GM23248 (cell line): ENCODE data around the gene TULP3. TPM values are rescaled to one million over a fixed set of nuclear protein-coding genes. Genes with fewer than 3 reads are reported as not detected.

ENCODE experiments used
- DNase-seq: peaks from one replicate; pipeline ENCODE4 v3.0.0-alpha.2; 2015
- H2AFZ ChIP-seq: fragments of 200-600 bp; sonication (generic); 2 replicates; pipeline ENCODE4 v1.6.1; 2016; ENCODE audit warnings: antibody characterized with exemption
- H3F3A ChIP-seq: fragments of 200-600 bp; sonication (generic); 2 replicates; pipeline ENCODE4 v1.6.1; 2016; ENCODE audit warnings: mild to moderate bottlenecking, antibody characterized with exemption, mixed run types; ENCODE audit not compliant: insufficient read depth
- H3K27ac ChIP-seq: fragments of 200-600 bp; sonication (generic); 2 replicates; pipeline ENCODE4 v1.5.1; 2016; ENCODE audit warnings: mild to moderate bottlenecking
- H3K27me3 ChIP-seq: fragments of 200-600 bp; sonication (generic); replicated peaks from 2 replicates; pipeline ENCODE4 v1.6.1; 2016; ENCODE audit warnings: mild to moderate bottlenecking; ENCODE audit not compliant: insufficient read depth
- H3K36me3 ChIP-seq: fragments of 200-600 bp; sonication (generic); 2 replicates; pipeline ENCODE4 v1.6.1; 2016; ENCODE audit warnings: low read depth, mild to moderate bottlenecking
- H3K4me1 ChIP-seq: fragments of 200-600 bp; sonication (generic); 2 replicates; pipeline ENCODE4 v1.6.1; 2016; ENCODE audit warnings: mild to moderate bottlenecking; ENCODE audit not compliant: insufficient read depth
- H3K4me2 ChIP-seq: fragments of 200-600 bp; sonication (generic); one replicate; pipeline ENCODE4 v1.6.1; 2016; ENCODE audit warnings: mild to moderate bottlenecking; ENCODE audit not compliant: unreplicated experiment
- H3K4me3 ChIP-seq: fragments of 200-600 bp; sonication (generic); 2 replicates; pipeline ENCODE4 v1.5.1; 2016; ENCODE audit warnings: mild to moderate bottlenecking
- H3K79me2 ChIP-seq: fragments of 200-600 bp; sonication (generic); 2 replicates; pipeline ENCODE4 v1.6.1; 2016; ENCODE audit warnings: mild to moderate bottlenecking; ENCODE audit not compliant: insufficient read depth
- H3K9ac ChIP-seq: fragments of 200-600 bp; sonication (generic); 2 replicates; pipeline ENCODE4 v1.6.1; 2016; ENCODE audit warnings: mild to moderate bottlenecking
- H3K9me2 ChIP-seq: fragments of 200-600 bp; sonication (generic); 2 replicates; pipeline ENCODE4 v1.6.1; 2016; ENCODE audit warnings: mixed run types, mild to moderate bottlenecking, moderate library complexity; ENCODE audit not compliant: insufficient read depth
- H3K9me3 ChIP-seq: fragments of 200-600 bp; sonication (generic); one replicate; pipeline ENCODE4 v1.6.1; 2017; ENCODE audit warnings: low read depth
- H4K20me1 ChIP-seq: fragments of 200-600 bp; sonication (generic); 2 replicates; pipeline ENCODE4 v1.6.0; 2016; ENCODE audit not compliant: insufficient read depth
- EZH2 ChIP-seq: fragments of 200-600 bp; sonication (generic); IDR thresholded peaks from 2 replicates; pipeline ENCODE4 v1.6.1; 2018; ENCODE audit warnings: antibody characterized with exemption, mild to moderate bottlenecking; ENCODE audit not compliant: insufficient read depth, poor library complexity, severe bottlenecking
- EZH2phosphoT487 ChIP-seq: fragments of 200-600 bp; sonication (generic); IDR thresholded peaks from 2 replicates; pipeline ENCODE4 v1.6.1; 2018; ENCODE audit warnings: antibody characterized with exemption, moderate library complexity, mild to moderate bottlenecking, low read depth; ENCODE audit not compliant: insufficient read depth
- WGBS, 2 experiments: methylation state at CpG; one replicate each; pipeline ENCODE4 v1.1.6; 2015 to 2017; ENCODE audit warnings: low lambda C conversion rate in 2 of 2, low coverage in 1 of 2; ENCODE audit errors: missing lambda C conversion rate in 2 of 2; 5-methylcytosine and 5-hydroxymethylcytosine counted together
- in situ Hi-C: fragments of 300-500 bp; cut with MboI; formaldehyde crosslinking; loops from 2 replicates; pipeline ENCODE4 v1.15.0; 2020
- polyA plus RNA-seq: library from polyadenylated mRNA; unstranded; fragments of >200 nt; fragmentation: Nextera tagmentation; extraction: Ambion mirVana; gene quantifications from 2 replicates; pipeline ENCODE4 v1.2.1, GENCODE V29; 2016
- total RNA-seq: library from RNA; depleted of rRNA; stranded (reverse); fragments of >200 nt; shearing (Covaris generic); gene quantifications from 2 replicates; pipeline ENCODE4 v1.2.3, GENCODE V29; 2014

The TULP3 gene
- total and polyA plus RNA-seq, 2 experiments from 2014 or later = 42.6 to 47.0 TPM

- Histone ChIP-seq H3K27me3 (no peaks in the 10 kb centered on the region), H3K36me3 (peaks cover 37% of the 10 kb centered on the region), H3K4me2 (peak overlapping the region; percentile 3), H3K79me2 (peaks cover 18% of the 10 kb centered on the region; the same call in 1 of the 2 replicates), H3K4me3 (no peak overlapping the region), H4K20me1 (no peaks in the 10 kb centered on the region), H2AFZ (no peak overlapping the region), H3F3A (peaks cover 29% of the 10 kb centered on the region), H3K9me2 (no peaks in the 10 kb centered on the region), H3K27ac (peak overlapping the region; percentile 9; the same call in 1 of the 2 replicates), H3K9ac (peak overlapping the region; percentile 32; the same call in 1 of the 2 replicates), H3K4me1 (peaks cover 22% of the 10 kb centered on the region), H3K9me3 (no peaks in the 10 kb centered on the region)
- 41 to 42% methylated on average over 6 of the region's 6 CpGs for WGBS, 2 experiments
- in situ Hi-C loops = no loop called here
- TF ChIP-seq EZH2phosphoT487 (no peak), EZH2 (no peak)
- DNase-seq = peak; percentile 68
Observed at GRCh38 chr12:2925322-2925995, 34.8 kb downstream of the TULP3 start.

- Histone ChIP-seq H3K27ac (no peak overlapping the region), H3K4me3 (no peak overlapping the region), H3K4me1 (peaks cover 6% of the 10 kb centered on the region; the same call in 1 of the 2 replicates), H3K27me3 (no peaks in the 10 kb centered on the region), H3K36me3 (peaks cover 51% of the 10 kb centered on the region), H4K20me1 (no peaks in the 10 kb centered on the region), H3F3A (peaks cover 5% of the 10 kb centered on the region), H3K9ac (no peak overlapping the region), H3K9me3 (no peaks in the 10 kb centered on the region), H3K4me2 (no peak overlapping the region), H2AFZ (no peak overlapping the region), H3K79me2 (0 out of 2 replicates have a peak, but pooled peaks cover 14% of the 10 kb centered on the region), H3K9me2 (no peaks in the 10 kb centered on the region)
- no peak for DNase-seq
- TF ChIP-seq EZH2 (no peak), EZH2phosphoT487 (no peak)
- 86% methylated on average over 8 of the region's 8 CpGs for WGBS, 2 experiments
- in situ Hi-C loops = no loop called here
Observed at GRCh38 chr12:2930865-2931264, 40.2 kb downstream of the TULP3 start.

GRCh38 chr12:2933586-2933985 is 42.9 kb downstream of the TULP3 start:
- Histone ChIP-seq H3K36me3 (peaks cover 53% of the 10 kb centered on the region), H3K9ac (no peak overlapping the region)
- WGBS, 2 experiments = 94 to 96% methylated on average over 6 of the region's 6 CpGs

DNA sequence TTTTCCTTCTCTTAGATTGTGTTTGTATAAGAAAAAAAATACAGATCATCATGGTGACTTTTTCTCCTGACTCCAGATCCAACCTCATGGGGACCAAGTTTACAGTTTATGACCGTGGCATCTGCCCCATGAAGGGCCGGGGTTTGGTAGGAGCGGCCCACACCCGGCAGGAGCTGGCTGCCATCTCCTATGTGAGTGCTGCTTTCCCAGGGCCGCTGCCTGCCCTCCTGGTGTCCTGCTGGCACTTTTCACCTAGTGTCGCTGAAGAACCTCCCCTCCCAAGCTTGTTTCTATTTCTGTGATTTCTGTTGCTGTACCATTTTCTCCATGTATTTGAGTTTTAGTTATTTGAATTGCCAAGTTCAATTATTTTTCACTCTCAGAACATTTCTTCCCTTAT is 43.7 kb downstream of the TULP3 start:
- Histone ChIP-seq H3K4me1 (no peaks in the 10 kb centered on the region), H2AFZ (no peak overlapping the region), H3K9me3 (no peaks in the 10 kb centered on the region), H3K4me2 (no peak overlapping the region), H3K79me2 (no peaks in the 10 kb centered on the region), H3K9me2 (no peaks in the 10 kb centered on the region), H3K9ac (no peak overlapping the region), H3K36me3 (peaks cover 59% of the 10 kb centered on the region), H3K4me3 (no peak overlapping the region), H3K27me3 (no peaks in the 10 kb centered on the region), H3K27ac (no peak overlapping the region), H4K20me1 (no peaks in the 10 kb centered on the region), H3F3A (peaks cover 4% of the 10 kb centered on the region)
- 98% methylated on average over 6 of the region's 6 CpGs for WGBS, 2 experiments
- TF ChIP-seq EZH2phosphoT487 (no peak), EZH2 (no peak)
- in situ Hi-C loops = no loop called here
- DNase-seq = no peak

More at GRCh38 chr12:2933586-2933985, 42.9 kb downstream of the TULP3 start:
- no peaks in the 10 kb centered on the region for H3K79me2 ChIP-seq
- DNase-seq = no peak
- in situ Hi-C loops = no loop called here
- no peaks in the 10 kb centered on the region for H3K9me3 ChIP-seq
- no peaks in the 10 kb centered on the region for H3K9me2 ChIP-seq
- H3K4me2 ChIP-seq = no peak overlapping the region
- peaks cover 4% of the 10 kb centered on the region for H3F3A ChIP-seq
- H3K4me3 ChIP-seq = no peak overlapping the region
- no peak overlapping the region for H3K27ac ChIP-seq
- TF ChIP-seq EZH2 (no peak), EZH2phosphoT487 (no peak)
- H2AFZ ChIP-seq = no peak overlapping the region
- no peaks in the 10 kb centered on the region for H3K27me3 ChIP-seq
- no peaks in the 10 kb centered on the region for H3K4me1 ChIP-seq
- no peaks in the 10 kb centered on the region for H4K20me1 ChIP-seq
